Natural killer cell treated with Interleukin-12 subunit alpha and Interleukin-12 subunit beta and Interleukin-15 and Interleukin-18, amount 100 ng/mL, for 72 hours (primary cell): Measurements from ENCODE around the gene MACO1. TPM values are rescaled to one million over a fixed set of nuclear protein-coding genes. Genes with fewer than 3 reads are reported as not detected.
A peak's percentile ranks its signal among the peaks of the same experiment; 100 is the strongest.

Experiments
- ATAC-seq, 2 donors: fragments of 150-1000 bp; cut with Tn5 transposase in 1 of 2; sonication (Bioruptor Pico), chemical (Tn5 transposase) in 1 of 2; 2 replicates each; pipeline ENCODE4 v1.10.0; 2021
- DNase-seq: peaks from one replicate; pipeline ENCODE4 v3.0.0; 2022; ENCODE audit warnings: low spot score
- H3K27ac Mint-ChIP-seq, 2 donors: 1 replicate in 1 of 2; 2 replicates in 1 of 2; pipeline ENCODE4 v1.8.0; 2022; ENCODE audit warnings: mixed read lengths in 2 of 2, mild to moderate bottlenecking in 1 of 2, moderate library complexity in 1 of 2
- H3K27me3 Mint-ChIP-seq, 2 donors: 1 replicate in 1 of 2; 2 replicates in 1 of 2; pipeline ENCODE4 v1.8.0; 2022; ENCODE audit warnings: mixed read lengths in 2 of 2
- H3K36me3 Mint-ChIP-seq: one replicate; pipeline ENCODE4 v1.8.0; 2022; ENCODE audit warnings: mixed read lengths
- H3K4me1 Mint-ChIP-seq, 2 donors: 1 replicate in 1 of 2; 2 replicates in 1 of 2; pipeline ENCODE4 v1.8.0; 2022; ENCODE audit warnings: low read depth in 2 of 2, mixed read lengths in 2 of 2, mild to moderate bottlenecking in 1 of 2
- H3K4me3 Mint-ChIP-seq: one replicate; pipeline ENCODE4 v1.8.0; 2022; ENCODE audit warnings: mixed read lengths
- H3K9me3 Mint-ChIP-seq: 2 replicates; pipeline ENCODE4 v1.8.0; 2022; ENCODE audit warnings: mixed read lengths
- total RNA-seq, 2 donors: library from RNA; stranded (reverse); gene quantifications; one replicate each; pipeline ENCODE4 v1.2.3, GENCODE V29; 2022

MACO1 gene
- total RNA-seq, 2 donors from 2014 or later = 15.8 to 18.8 TPM

- no peak for ATAC-seq
- no peak overlapping the region for H3K27ac Mint-ChIP-seq
- no peak for DNase-seq
- H3K4me1 Mint-ChIP-seq = peaks cover 24 to 32% of the 10 kb centered on the region in 2 donors
- no peaks in the 10 kb centered on the region for H3K27me3 Mint-ChIP-seq
- no peaks in the 10 kb centered on the region for H3K9me3 Mint-ChIP-seq
- H3K36me3 Mint-ChIP-seq = no peaks in the 10 kb centered on the region
- H3K4me3 Mint-ChIP-seq = no peak overlapping the region
These were observed 117.9 kb downstream of the MACO1 start for GRCh38 chr1:25548601-25549000.

DNA sequence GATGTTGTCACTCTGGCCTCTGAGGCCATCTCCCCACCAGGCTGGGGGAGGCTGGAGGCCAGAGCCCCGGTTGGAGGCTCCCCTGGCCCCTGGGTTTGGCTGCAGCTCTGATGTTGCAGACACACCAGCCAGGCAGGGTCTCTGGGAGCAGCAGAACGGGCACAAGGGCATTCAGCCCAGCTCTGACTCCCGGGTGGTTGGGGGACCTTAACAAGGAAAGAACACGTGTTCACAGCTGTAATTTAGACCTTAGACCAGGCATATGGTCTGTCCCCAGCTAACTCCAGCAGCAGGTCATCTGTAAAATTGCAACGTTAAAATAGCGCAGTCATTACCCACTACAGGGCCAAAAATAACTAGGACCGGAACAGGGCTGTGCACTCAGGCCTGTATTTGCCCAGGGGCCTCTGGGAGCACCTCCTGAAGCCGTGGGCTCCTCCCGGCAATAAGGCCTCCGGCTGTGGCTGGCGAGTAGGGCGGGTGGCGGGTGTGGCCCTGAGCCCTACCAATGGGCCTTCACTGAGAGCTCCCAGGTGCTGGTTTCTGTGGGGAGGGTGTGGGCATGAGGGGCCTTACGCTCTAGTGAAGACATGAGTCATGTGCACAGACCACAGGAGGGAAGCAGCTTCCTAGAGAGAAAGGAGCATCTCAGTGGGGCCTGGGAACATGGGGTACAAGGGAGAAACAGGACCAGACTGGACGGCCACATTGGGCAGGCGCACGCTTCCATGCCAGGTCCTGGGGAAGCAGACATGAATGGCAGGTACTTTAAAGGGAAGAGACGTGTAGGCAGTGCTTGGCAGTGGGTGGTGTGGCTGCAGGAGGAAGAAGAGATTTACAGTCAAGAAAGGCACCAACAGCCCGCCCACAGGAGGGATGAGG, 118.8 kb downstream of the MACO1 start:
- H3K9me3 Mint-ChIP-seq = no peaks in the 10 kb centered on the region
- no peaks in the 10 kb centered on the region for H3K36me3 Mint-ChIP-seq
- DNase-seq (peak; percentile 70), ATAC-seq (peak; percentile 87)
- peak overlapping the region; percentile 58 to 60 for H3K27ac Mint-ChIP-seq
- H3K4me1 Mint-ChIP-seq = peaks cover 24 to 35% of the 10 kb centered on the region in 2 donors
- no peaks in the 10 kb centered on the region for H3K27me3 Mint-ChIP-seq
- H3K4me3 Mint-ChIP-seq = peak overlapping the region; percentile 40

Other genes starting within 250 kb of the MACO1 start
- gene SYF2, start 198.4 kb upstream of the MACO1 start, total RNA-seq = 10 to 100 TPM; 27.0 to 32.7 TPM
- gene RSRP1, start 183.4 kb upstream of the MACO1 start, total RNA-seq = 100 to 1,000 TPM; 117 to 171 TPM
- gene RHD, start 158.4 kb upstream of the MACO1 start, total RNA-seq = not detected
- 100 to 1,000 TPM in 1 of 2 donors, 10 to 100 TPM in 1; 73.1 to 125 TPM for gene TMEM50A, start 92.6 kb upstream of the MACO1 start, total RNA-seq
- not detected for gene RHCE, start 10.1 kb upstream of the MACO1 start, total RNA-seq
- 1 to 10 TPM; 2.4 to 4.1 TPM for gene LDLRAP1, start 112.7 kb downstream of the MACO1 start, total RNA-seq
- gene MAN1C1, start 185.9 kb downstream of the MACO1 start, total RNA-seq = 1 to 10 TPM in 1 of 2 donors, under 1 TPM in 1; 0.88 to 2.5 TPM